Bronchial epithelial cell (primary cell): Measurements from ENCODE around the gene LTN1. TPM values are rescaled to one million over a fixed set of nuclear protein-coding genes. Genes with fewer than 3 reads are reported as not detected.

ENCODE experiments used
- DNase-seq: peaks from one replicate; pipeline ENCODE4 v3.0.0-alpha.2; 2010; ENCODE audit warnings: low read depth
- FAIRE-seq: peaks from 2 replicates; lab custom pipeline; 2011; peaks lifted over from hg19 to GRCh38; lab: Jason Lieb, UNC
- H3K27me3 ChIP-seq: 2 replicates; pipeline ENCODE4 v1.5.1; 2011; ENCODE audit warnings: low read length; ENCODE audit not compliant: control insufficient read depth, insufficient read depth
- H3K36me3 ChIP-seq: 2 replicates; pipeline ENCODE4 v1.5.1; 2011; ENCODE audit warnings: low read length; ENCODE audit not compliant: control insufficient read depth, insufficient read depth
- H3K4me3 ChIP-seq: 2 replicates; pipeline ENCODE4 v1.5.1; 2011; ENCODE audit warnings: mild to moderate bottlenecking, low read depth, low read length, control low read depth
- total RNA-seq: library from RNA; depleted of rRNA; stranded (reverse); fragments of >200 nt; gene quantifications from 2 replicates; pipeline ENCODE4 v1.2.1, GENCODE V29; 2014
- TF ChIP-seq, protein P1 (sequence below): IDR thresholded peaks from 2 replicates; pipeline ENCODE4 v1.5.1; 2011; ENCODE audit warnings: mild to moderate bottlenecking, moderate library complexity, low read length, control low read depth, inconsistent platforms; ENCODE audit not compliant: insufficient read depth, severe bottlenecking

LTN1 gene
- total RNA-seq, 1 donor from 2014 or later, result 25.0 TPM

DNA sequence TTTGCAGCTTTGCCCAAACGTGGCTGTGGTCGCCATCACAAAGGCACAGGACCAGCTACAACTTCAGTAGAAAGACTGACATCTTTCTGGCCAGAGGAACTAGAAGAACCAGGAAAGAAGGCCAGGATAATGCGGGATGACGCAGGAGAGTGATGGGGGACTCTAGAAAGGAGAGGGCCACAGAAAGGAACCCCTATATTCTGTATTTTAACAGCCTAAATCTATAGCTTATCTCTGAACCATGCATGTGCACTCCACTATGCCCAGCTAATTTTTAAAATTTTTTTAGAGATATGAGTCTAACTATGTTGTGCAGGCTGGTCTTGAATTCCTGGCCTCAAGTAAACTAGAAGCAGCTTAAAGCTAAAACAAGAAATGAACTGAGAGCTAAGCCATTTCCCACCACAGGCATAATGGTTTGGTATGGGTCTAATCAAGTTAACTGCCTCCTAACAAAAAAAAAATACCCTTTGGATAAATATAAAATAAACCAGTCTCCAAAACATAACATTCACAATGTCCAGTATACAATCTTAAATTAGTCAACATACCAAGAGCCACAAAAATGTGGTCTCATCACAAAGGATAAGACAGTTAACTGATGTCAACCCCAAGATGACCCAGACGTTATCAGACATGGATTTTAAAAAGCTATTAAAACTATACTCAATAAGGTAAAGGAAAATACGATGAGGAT lies 18.0 kb downstream of the LTN1 start:
- peaks cover 4% of the 10 kb centered on the region for H3K36me3 ChIP-seq
- TF ChIP-seq, protein P1, sequence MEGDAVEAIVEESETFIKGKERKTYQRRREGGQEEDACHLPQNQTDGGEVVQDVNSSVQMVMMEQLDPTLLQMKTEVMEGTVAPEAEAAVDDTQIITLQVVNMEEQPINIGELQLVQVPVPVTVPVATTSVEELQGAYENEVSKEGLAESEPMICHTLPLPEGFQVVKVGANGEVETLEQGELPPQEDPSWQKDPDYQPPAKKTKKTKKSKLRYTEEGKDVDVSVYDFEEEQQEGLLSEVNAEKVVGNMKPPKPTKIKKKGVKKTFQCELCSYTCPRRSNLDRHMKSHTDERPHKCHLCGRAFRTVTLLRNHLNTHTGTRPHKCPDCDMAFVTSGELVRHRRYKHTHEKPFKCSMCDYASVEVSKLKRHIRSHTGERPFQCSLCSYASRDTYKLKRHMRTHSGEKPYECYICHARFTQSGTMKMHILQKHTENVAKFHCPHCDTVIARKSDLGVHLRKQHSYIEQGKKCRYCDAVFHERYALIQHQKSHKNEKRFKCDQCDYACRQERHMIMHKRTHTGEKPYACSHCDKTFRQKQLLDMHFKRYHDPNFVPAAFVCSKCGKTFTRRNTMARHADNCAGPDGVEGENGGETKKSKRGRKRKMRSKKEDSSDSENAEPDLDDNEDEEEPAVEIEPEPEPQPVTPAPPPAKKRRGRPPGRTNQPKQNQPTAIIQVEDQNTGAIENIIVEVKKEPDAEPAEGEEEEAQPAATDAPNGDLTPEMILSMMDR, result no peak
- FAIRE-seq, result no peak
- no peaks in the 10 kb centered on the region for H3K27me3 ChIP-seq
- no peak overlapping the region for H3K4me3 ChIP-seq
- DNase-seq, result no peak

DNA sequence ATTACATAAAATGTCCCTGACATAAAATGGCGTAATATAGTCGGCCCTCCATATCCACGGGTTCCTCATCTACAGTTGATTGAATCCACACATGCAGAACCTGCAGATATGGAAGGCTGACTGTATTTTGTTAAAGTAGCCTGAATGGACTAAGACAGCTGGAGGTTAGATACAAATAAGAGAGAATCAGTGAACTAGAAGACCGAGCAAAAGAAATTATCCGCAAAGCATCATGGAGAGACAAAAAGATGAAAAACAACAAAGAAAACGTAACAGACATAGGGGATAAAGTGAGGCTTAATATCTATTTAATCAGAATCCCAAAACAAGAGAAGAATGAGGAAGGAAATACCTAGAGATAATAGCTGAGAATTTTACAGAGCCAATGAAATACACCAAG lies 20.3 kb downstream of the LTN1 start:
- no peak for FAIRE-seq
- H3K36me3 ChIP-seq, result peaks cover 2% of the 10 kb centered on the region

DNA sequence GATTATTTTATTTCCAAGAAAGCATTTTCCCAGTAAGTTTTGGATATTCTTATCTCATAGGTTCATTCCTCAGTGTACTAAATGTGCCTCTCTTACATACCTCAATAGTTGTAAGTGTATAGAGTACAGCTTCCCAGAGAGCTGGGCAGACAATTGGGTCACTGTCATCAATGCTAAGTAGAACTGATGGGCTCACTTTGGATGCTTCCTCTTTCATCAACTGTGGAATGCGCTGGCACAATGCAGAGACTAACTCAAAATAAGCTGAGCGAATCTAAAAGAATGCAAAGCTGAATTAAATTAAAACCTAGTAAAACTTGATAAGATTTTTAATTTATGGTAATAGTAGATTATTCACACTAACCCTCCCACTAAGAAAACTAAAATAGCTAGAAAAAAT lies 21.5 kb downstream of the LTN1 start:
- no peak for FAIRE-seq
- Histone ChIP-seq H3K36me3 (peaks cover 4% of the 10 kb centered on the region), H3K27me3 (no peaks in the 10 kb centered on the region), H3K4me3 (no peak overlapping the region)
- DNase-seq, result no peak
- TF ChIP-seq, protein P1, result no peak

More for the DNA sequence above, 20.3 kb downstream of the LTN1 start:
- Histone ChIP-seq H3K4me3 (no peak overlapping the region), H3K27me3 (no peaks in the 10 kb centered on the region)
- TF ChIP-seq, protein P1, result no peak
- DNase-seq, result no peak

- peaks cover 4% of the 10 kb centered on the region for H3K36me3 ChIP-seq
- TF ChIP-seq, protein P1, result no peak
- no peaks in the 10 kb centered on the region for H3K27me3 ChIP-seq
- no peak for FAIRE-seq
- DNase-seq, result no peak
- no peak overlapping the region for H3K4me3 ChIP-seq
Measured at GRCh38 chr21:28963831-28964230, 28.8 kb downstream of the LTN1 start.

- TF ChIP-seq, protein P1, result no peak
- FAIRE-seq (no peak), DNase-seq (no peak)
- Histone ChIP-seq H3K27me3 (no peaks in the 10 kb centered on the region), H3K4me3 (no peak overlapping the region), H3K36me3 (peaks cover 4% of the 10 kb centered on the region)
Measured at GRCh38 chr21:28962465-28962864, 30.2 kb downstream of the LTN1 start.

DNA sequence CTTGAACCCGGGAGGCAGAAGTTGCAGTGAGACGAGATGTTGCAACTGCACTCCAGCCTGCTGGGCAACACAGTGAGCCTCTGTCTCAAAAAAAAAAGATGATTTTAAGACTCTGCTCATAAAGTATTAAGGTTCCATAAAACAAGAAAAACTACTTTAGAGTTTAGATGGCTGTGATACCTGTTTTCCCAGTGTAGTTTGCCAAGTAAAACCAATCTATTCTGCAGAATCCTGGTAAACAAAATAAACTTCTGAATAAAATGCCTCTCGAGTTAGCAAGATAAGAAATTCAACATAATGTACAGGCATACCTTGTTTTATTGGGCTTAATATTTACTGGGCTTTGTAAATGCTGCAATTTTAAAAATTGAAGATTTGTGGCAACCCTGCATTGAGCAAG lies 30.8 kb downstream of the LTN1 start:
- no peak for FAIRE-seq
- no peak overlapping the region for H3K4me3 ChIP-seq
- TF ChIP-seq, protein P1, result no peak
- no peaks in the 10 kb centered on the region for H3K27me3 ChIP-seq
- no peak for DNase-seq
- H3K36me3 ChIP-seq, result peaks cover 4% of the 10 kb centered on the region
